Sigmoid colon (tissue), 7 donors: Measurements from ENCODE around the gene KCNAB1. TPM values are rescaled to one million over a fixed set of nuclear protein-coding genes. Genes with fewer than 3 reads are reported as not detected.

ENCODE experiments used
- DNase-seq: peaks from one replicate; pipeline ENCODE4 v3.0.0-alpha.2; 2019
- H3K27ac ChIP-seq, 4 donors: fragments of 200-600 bp; sonication (generic); one replicate each; pipeline ENCODE4 v1.5.1; 2016 to 2019; ENCODE audit warnings: mild to moderate bottlenecking in 1 of 4
- H3K27me3 ChIP-seq, 3 donors: fragments of 200-600 bp; sonication (generic); one replicate each; pipeline ENCODE4 v1.5.1; 2019; ENCODE audit warnings: mild to moderate bottlenecking in 1 of 3
- H3K36me3 ChIP-seq, 4 donors: fragments of 200-600 bp; sonication (generic); one replicate each; pipeline ENCODE4 v1.5.1; 2016 to 2019
- H3K4me1 ChIP-seq, 4 donors: fragments of 200-600 bp; sonication (generic); one replicate each; pipeline ENCODE4 v1.5.1; 2017 to 2019
- H3K4me3 ChIP-seq, 4 donors: fragments of 200-600 bp; sonication (generic); one replicate each; pipeline ENCODE4 v1.5.1; 2017 to 2019; ENCODE audit warnings: mild to moderate bottlenecking in 2 of 4, moderate library complexity in 1 of 4
- H3K9me3 ChIP-seq, 4 donors: fragments of 200-600 bp in 3 of 4; sonication (generic) in 3 of 4; one replicate each; pipeline versions ENCODE4 v1.5.1 to v1.6.1; 2013 to 2019
- CTCF ChIP-seq, 4 experiments: fragments of 450-650 bp in 3 of 4; fragments of 200-600 bp in 1 of 4; IDR thresholded peaks; one replicate each; pipeline ENCODE4 v1.5.1; 2016 to 2019; ENCODE audit warnings: antibody characterized with exemption in 4 of 4, mild to moderate bottlenecking in 3 of 4, moderate library complexity in 2 of 4
- EP300 ChIP-seq, 4 donors: sonication (generic); formaldehyde crosslinking; IDR thresholded peaks; one replicate each; pipeline ENCODE4 v1.6.1; 2017; ENCODE audit warnings: antibody characterized with exemption in 4 of 4
- POLR2A ChIP-seq, 2 donors: fragments of 450-650 bp; IDR thresholded peaks; one replicate each; pipeline ENCODE4 v1.6.1; 2016; ENCODE audit warnings: antibody characterized with exemption in 2 of 2, mild to moderate bottlenecking in 2 of 2, moderate library complexity in 2 of 2
- POLR2AphosphoS5 ChIP-seq, 4 donors: sonication (generic); formaldehyde crosslinking; IDR thresholded peaks; one replicate each; pipeline ENCODE4 v1.6.1; 2017; ENCODE audit warnings: antibody characterized with exemption in 4 of 4
- WGBS, 2 donors: extraction: QIAGEN DNeasy Blood & Tissue Kit; methylation state at CpG; one replicate each; pipeline ENCODE4 v1.1.7; 2013; 5-methylcytosine and 5-hydroxymethylcytosine counted together
- intact Hi-C: fragments of 100-400 bp; cut with DNase I; formaldehyde crosslinking; loops from one replicate; pipeline ENCODE4 v1.15.1; 2023
- polyA plus RNA-seq, 3 donors: library from polyadenylated mRNA; stranded (reverse); fragments of 200-250 nt; gene quantifications; one replicate each; pipeline ENCODE4 v1.2.3, GENCODE V29; 2013
- total RNA-seq, 4 donors: library from RNA; depleted of rRNA; stranded (reverse); fragments of >200 nt; gene quantifications; one replicate each; pipeline ENCODE4 v1.1.0, GENCODE V29; 2016
- donor health status: healthy with polysubstance abuse.
- donor health status: Bipolar disorder and iron deficiency.
- donor health status: healthy.

The KCNAB1 gene
- total and polyA plus RNA-seq, 7 donors: 1.2 to 5.0 (median 4.3) TPM; not detected in 2

GRCh38 chr3:156421534-156421933 is 301.2 kb downstream of the KCNAB1 start:
- intact Hi-C loops: no loop called here
- Histone ChIP-seq H3K27me3 (no peaks in the 10 kb centered on the region), H3K36me3 (no peaks in the 10 kb centered on the region), H3K4me1 (peaks cover 0 to 13% (median 5%) of the 10 kb centered on the region in 4 donors), H3K9me3 (no peaks in the 10 kb centered on the region), H3K27ac (no peak overlapping the region), H3K4me3 (no peak overlapping the region)
- 93 to 94% methylated on average over 4 of the region's 4 CpGs for WGBS, 2 donors
- TF ChIP-seq POLR2A (IDR thresholded peaks at IDR 0.05) (no peak), POLR2AphosphoS5 (IDR thresholded peaks at IDR 0.05) (no peak), EP300 (IDR thresholded peaks at IDR 0.05) (no peak), CTCF (IDR thresholded peaks at IDR 0.05) (no peak)
- DNase-seq: no peak

- Histone ChIP-seq H3K9me3 (no peaks in the 10 kb centered on the region), H3K36me3 (no peaks in the 10 kb centered on the region), H3K27me3 (no peaks in the 10 kb centered on the region), H3K27ac (no peak overlapping the region), H3K4me1 (peaks cover 0 to 23% (median 17%) of the 10 kb centered on the region in 4 donors), H3K4me3 (no peak overlapping the region)
- DNase-seq: no peak
- intact Hi-C loops: no loop called here
- no peak for TF ChIP-seq POLR2A (IDR thresholded peaks at IDR 0.05)
- TF ChIP-seq EP300 (IDR thresholded peaks at IDR 0.05): no peak
Measured at GRCh38 chr3:156424758-156425157, 304.4 kb downstream of the KCNAB1 start.

- no peaks in the 10 kb centered on the region for H3K36me3 ChIP-seq
- intact Hi-C loops: no loop called here
- H3K4me1 ChIP-seq: peaks cover 0 to 24% (median 19%) of the 10 kb centered on the region in 4 donors
- no peak overlapping the region for H3K27ac ChIP-seq
- TF ChIP-seq EP300 (IDR thresholded peaks at IDR 0.05) (no peak), POLR2AphosphoS5 (IDR thresholded peaks at IDR 0.05) (no peak), CTCF (IDR thresholded peaks at IDR 0.05) (no peak), POLR2A (IDR thresholded peaks at IDR 0.05) (no peak)
- no peak for DNase-seq
- no peaks in the 10 kb centered on the region for H3K9me3 ChIP-seq
- 62 to 87% methylated on average over 6 of the region's 6 CpGs for WGBS, 2 donors
- H3K27me3 ChIP-seq: no peaks in the 10 kb centered on the region
- no peak overlapping the region for H3K4me3 ChIP-seq
Measured at GRCh38 chr3:156425651-156426050, 305.3 kb downstream of the KCNAB1 start.

GRCh38 chr3:156429125-156429524 is 308.7 kb downstream of the KCNAB1 start:
- TF ChIP-seq EP300 (IDR thresholded peaks at IDR 0.05): no peak
- no peak for TF ChIP-seq CTCF (IDR thresholded peaks at IDR 0.05)
- TF ChIP-seq POLR2A (IDR thresholded peaks at IDR 0.05): no peak
- no peak for TF ChIP-seq POLR2AphosphoS5 (IDR thresholded peaks at IDR 0.05)
- Histone ChIP-seq H3K27ac (peak overlapping the region; percentile 25 to 71 (median 62)), H3K9me3 (no peaks in the 10 kb centered on the region), H3K4me1 (peaks cover 0 to 24% (median 19%) of the 10 kb centered on the region in 4 donors), H3K4me3 (no peak overlapping the region), H3K27me3 (no peaks in the 10 kb centered on the region), H3K36me3 (no peaks in the 10 kb centered on the region)
- WGBS, 2 donors: 79 to 83% methylated on average over 4 of the region's 4 CpGs
- DNase-seq: no peak
- intact Hi-C loops: no loop called here

- Histone ChIP-seq H3K27me3 (no peaks in the 10 kb centered on the region), H3K36me3 (no peaks in the 10 kb centered on the region), H3K9me3 (no peaks in the 10 kb centered on the region), H3K4me1 (peaks cover 0 to 24% (median 19%) of the 10 kb centered on the region in 4 donors), H3K4me3 (no peak overlapping the region), H3K27ac (no peak overlapping the region)
- no peak for DNase-seq
- intact Hi-C loops: no loop called here
- 77 to 86% methylated on average over 4 of the region's 4 CpGs for WGBS, 2 donors
- TF ChIP-seq POLR2A (IDR thresholded peaks at IDR 0.05) (no peak), CTCF (IDR thresholded peaks at IDR 0.05) (no peak), EP300 (IDR thresholded peaks at IDR 0.05) (no peak), POLR2AphosphoS5 (IDR thresholded peaks at IDR 0.05) (no peak)
Measured at GRCh38 chr3:156431334-156432124, 311.2 kb downstream of the KCNAB1 start.
